ENCODE data around the gene THRB.

DNA sequence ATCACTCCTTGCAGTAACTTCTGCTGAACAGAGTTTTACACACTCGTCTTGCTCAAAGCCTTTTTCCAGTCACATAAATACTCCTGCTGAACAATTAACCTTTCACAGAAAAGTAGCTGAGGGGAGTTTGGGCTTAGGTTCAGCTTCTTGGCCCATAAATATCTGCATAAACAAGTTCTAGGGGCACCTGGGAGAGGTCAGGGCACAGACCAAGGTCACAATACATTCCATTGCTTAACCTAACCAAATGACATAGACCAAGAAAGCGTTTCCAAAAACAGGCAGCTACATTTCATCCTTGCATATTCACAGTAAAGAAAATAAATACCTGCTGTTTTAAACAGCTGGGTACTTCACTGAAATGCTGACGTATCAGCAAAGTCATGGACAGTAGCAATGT is 101.3 kb downstream of the THRB start:
- TF ChIP-seq, protein P1, sequence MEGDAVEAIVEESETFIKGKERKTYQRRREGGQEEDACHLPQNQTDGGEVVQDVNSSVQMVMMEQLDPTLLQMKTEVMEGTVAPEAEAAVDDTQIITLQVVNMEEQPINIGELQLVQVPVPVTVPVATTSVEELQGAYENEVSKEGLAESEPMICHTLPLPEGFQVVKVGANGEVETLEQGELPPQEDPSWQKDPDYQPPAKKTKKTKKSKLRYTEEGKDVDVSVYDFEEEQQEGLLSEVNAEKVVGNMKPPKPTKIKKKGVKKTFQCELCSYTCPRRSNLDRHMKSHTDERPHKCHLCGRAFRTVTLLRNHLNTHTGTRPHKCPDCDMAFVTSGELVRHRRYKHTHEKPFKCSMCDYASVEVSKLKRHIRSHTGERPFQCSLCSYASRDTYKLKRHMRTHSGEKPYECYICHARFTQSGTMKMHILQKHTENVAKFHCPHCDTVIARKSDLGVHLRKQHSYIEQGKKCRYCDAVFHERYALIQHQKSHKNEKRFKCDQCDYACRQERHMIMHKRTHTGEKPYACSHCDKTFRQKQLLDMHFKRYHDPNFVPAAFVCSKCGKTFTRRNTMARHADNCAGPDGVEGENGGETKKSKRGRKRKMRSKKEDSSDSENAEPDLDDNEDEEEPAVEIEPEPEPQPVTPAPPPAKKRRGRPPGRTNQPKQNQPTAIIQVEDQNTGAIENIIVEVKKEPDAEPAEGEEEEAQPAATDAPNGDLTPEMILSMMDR (IDR thresholded peaks at IDR 0.05) = no peak
- TF ChIP-seq POLR2A (IDR thresholded peaks at IDR 0.05) (no peak), EP300 (IDR thresholded peaks at IDR 0.05) (no peak), POLR2AphosphoS5 (IDR thresholded peaks at IDR 0.05) (no peak)

Data from upper lobe of left lung (tissue), 4 donors.